GM18909 (cell line): ENCODE measurements around the gene ETDB.
"Not testable (repeated sequence)": the region's sequence is repeated elsewhere in the genome, so short reads cannot be mapped to it uniquely, and the experiment has no call there.

ENCODE experiments used
- ATAC-seq: cut with Tn5 transposase; IDR thresholded peaks from one replicate; pipeline ENCODE4 v1.9.1; 2021; ENCODE audit warnings: mild to moderate bottlenecking; ENCODE audit not compliant: unreplicated experiment, poor library complexity

Gene ETDB

GRCh38 chrX:135120056-135120576 lies at the start of gene ETDB:
ETDB (minus strand) TSS chrX:135120526; CDS start chrX:135119261, 1,265 bp downstream.
- not testable (repeated sequence) for ATAC-seq

- ATAC-seq, result not testable (repeated sequence)
These were observed 49.2 kb upstream of the ETDB start for GRCh38 chrX:135169534-135169933.

GRCh38 chrX:135168486-135168885 lies 48.2 kb upstream of the ETDB start:
- no peak for ATAC-seq

- ATAC-seq, result not testable (repeated sequence)
These were observed 34.4 kb upstream of the ETDB start for GRCh38 chrX:135154688-135155087.

GRCh38 chrX:135126145-135126544 lies 5.8 kb upstream of the ETDB start:
- ATAC-seq, result not testable (repeated sequence)

GRCh38 chrX:135116064-135116463 lies 4.3 kb downstream of the ETDB start:
- ATAC-seq, result not testable (repeated sequence)

GRCh38 chrX:135114392-135114791 lies 5.9 kb downstream of the ETDB start:
- peak; percentile 91 for ATAC-seq

- ATAC-seq, result no peak
These were observed 7.6 kb downstream of the ETDB start for GRCh38 chrX:135112743-135113142.

- peak; percentile 64 for ATAC-seq
These were observed 8.1 kb downstream of the ETDB start for GRCh38 chrX:135112096-135112729.

- no peak for ATAC-seq
These were observed 10.8 kb downstream of the ETDB start for GRCh38 chrX:135109554-135109953.

- ATAC-seq, result no peak
These were observed 20.9 kb downstream of the ETDB start for GRCh38 chrX:135099493-135099783.

GRCh38 chrX:135097196-135097744 lies 23.1 kb downstream of the ETDB start:
- ATAC-seq, result not testable (repeated sequence)

- no peak for ATAC-seq
These were observed 24.6 kb downstream of the ETDB start for GRCh38 chrX:135095715-135096114.

- ATAC-seq, result no peak
These were observed 25.6 kb downstream of the ETDB start for GRCh38 chrX:135094726-135095125.

GRCh38 chrX:135089126-135089525 lies 31.2 kb downstream of the ETDB start:
- no peak for ATAC-seq

- ATAC-seq, result no peak
These were observed 32.5 kb downstream of the ETDB start for GRCh38 chrX:135087867-135088266.

- peak; percentile 92 for ATAC-seq
These were observed 34.0 kb downstream of the ETDB start for GRCh38 chrX:135086197-135086854.

- no peak for ATAC-seq
These were observed 38.5 kb downstream of the ETDB start for GRCh38 chrX:135081693-135082404.
